Upper lobe of right lung (tissue), 1 donor: ENCODE data around the gene GRIA1. TPM values are rescaled to one million over a fixed set of nuclear protein-coding genes. Genes with fewer than 3 reads are reported as not detected.

Experiments used
- ATAC-seq: fragments of 200-7000 bp; cut with Tn5 transposase; one replicate; pipeline ENCODE4 v1.9.1; 2020; ENCODE audit warnings: mild to moderate bottlenecking, moderate library complexity
- DNase-seq: peaks from one replicate; pipeline ENCODE4 v3.0.0-alpha.2; 2020
- H3K27ac ChIP-seq: fragments of 200-600 bp; one replicate; pipeline ENCODE4 v1.8.0; 2022
- H3K27me3 ChIP-seq: fragments of 200-600 bp; one replicate; pipeline ENCODE4 v1.8.0; 2022; ENCODE audit warnings: mild to moderate bottlenecking
- H3K36me3 ChIP-seq: fragments of 200-600 bp; one replicate; pipeline ENCODE4 v1.8.0; 2022
- H3K4me1 ChIP-seq: fragments of 200-600 bp; one replicate; pipeline ENCODE4 v1.8.0; 2022
- H3K4me3 ChIP-seq: fragments of 200-600 bp; one replicate; pipeline ENCODE4 v1.8.0; 2022; ENCODE audit warnings: mild to moderate bottlenecking
- H3K9me3 ChIP-seq: fragments of 200-600 bp; one replicate; pipeline ENCODE4 v1.8.0; 2022
- intact Hi-C: fragments of 100-400 bp; cut with DNase I; formaldehyde crosslinking; loops from one replicate; pipeline ENCODE4 v1.11.0; 2022
- total RNA-seq: library from RNA; stranded (reverse); fragmentation: NEBNext Ultra II Directional; extraction: Animal tissue kit (Norgen Biotek cat#: 25700); gene quantifications from one replicate; pipeline ENCODE4 v1.2.1, GENCODE V29; 2021
- TF ChIP-seq, protein P1 (sequence below): fragments of 200-600 bp; IDR thresholded peaks from one replicate; pipeline ENCODE4 v1.8.0; 2022; ENCODE audit warnings: antibody characterized with exemption
- donor health status: DM: no; HTN: yes; CAD: no; lungs with severe emphysema.

The GRIA1 gene
- total RNA-seq, 1 donor from 2014 or later = 21.9 TPM

DNA sequence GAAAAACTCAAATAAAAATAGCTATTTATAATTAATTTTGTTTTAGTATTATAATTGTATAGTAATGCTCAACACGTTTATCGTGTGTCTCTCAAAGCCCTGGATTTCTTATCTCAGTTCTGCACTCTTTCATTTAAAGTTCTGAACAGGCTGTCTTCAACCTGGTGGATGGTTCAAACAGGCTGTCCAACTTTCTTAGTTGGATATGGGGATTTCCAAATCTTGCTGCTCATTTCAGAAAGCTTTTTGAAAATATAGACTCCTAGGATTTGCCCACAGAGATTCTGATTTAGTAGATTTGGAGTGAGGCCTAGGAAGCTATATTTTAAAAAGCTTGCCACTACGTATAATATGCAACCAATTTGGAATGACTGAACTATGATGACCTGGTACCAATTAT lies 120.3 kb downstream of the GRIA1 start:
- intact Hi-C loops = no loop called here
- TF ChIP-seq, protein P1, sequence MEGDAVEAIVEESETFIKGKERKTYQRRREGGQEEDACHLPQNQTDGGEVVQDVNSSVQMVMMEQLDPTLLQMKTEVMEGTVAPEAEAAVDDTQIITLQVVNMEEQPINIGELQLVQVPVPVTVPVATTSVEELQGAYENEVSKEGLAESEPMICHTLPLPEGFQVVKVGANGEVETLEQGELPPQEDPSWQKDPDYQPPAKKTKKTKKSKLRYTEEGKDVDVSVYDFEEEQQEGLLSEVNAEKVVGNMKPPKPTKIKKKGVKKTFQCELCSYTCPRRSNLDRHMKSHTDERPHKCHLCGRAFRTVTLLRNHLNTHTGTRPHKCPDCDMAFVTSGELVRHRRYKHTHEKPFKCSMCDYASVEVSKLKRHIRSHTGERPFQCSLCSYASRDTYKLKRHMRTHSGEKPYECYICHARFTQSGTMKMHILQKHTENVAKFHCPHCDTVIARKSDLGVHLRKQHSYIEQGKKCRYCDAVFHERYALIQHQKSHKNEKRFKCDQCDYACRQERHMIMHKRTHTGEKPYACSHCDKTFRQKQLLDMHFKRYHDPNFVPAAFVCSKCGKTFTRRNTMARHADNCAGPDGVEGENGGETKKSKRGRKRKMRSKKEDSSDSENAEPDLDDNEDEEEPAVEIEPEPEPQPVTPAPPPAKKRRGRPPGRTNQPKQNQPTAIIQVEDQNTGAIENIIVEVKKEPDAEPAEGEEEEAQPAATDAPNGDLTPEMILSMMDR = no peak
- H3K4me1 ChIP-seq = no peaks in the 10 kb centered on the region
- no peaks in the 10 kb centered on the region for H3K27me3 ChIP-seq
- H3K27ac ChIP-seq = no peak overlapping the region
- no peak overlapping the region for H3K4me3 ChIP-seq
- no peak for DNase-seq
- no peak for ATAC-seq
- no peaks in the 10 kb centered on the region for H3K9me3 ChIP-seq
- H3K36me3 ChIP-seq = no peaks in the 10 kb centered on the region

DNA sequence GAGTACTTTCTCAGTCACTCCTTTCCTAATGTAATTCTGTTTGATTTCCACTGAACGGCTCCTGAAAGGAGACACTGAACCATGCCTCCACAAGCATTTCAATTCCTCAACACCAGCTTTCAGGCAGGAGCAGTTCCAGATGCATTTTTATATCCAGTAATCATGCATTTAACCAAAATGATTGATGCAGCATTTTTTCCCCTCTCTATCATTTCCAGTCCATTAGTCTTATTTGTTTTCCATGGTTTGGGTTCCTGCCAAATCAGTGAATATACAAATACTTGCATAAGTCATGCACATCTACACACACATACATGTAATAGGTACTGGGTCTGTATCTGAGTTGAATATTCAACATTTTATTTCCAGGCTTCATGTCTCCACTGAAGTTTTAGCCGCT lies 122.7 kb downstream of the GRIA1 start:
- Histone ChIP-seq H3K36me3 (no peaks in the 10 kb centered on the region), H3K4me1 (no peaks in the 10 kb centered on the region), H3K27ac (no peak overlapping the region), H3K27me3 (no peaks in the 10 kb centered on the region), H3K9me3 (no peaks in the 10 kb centered on the region), H3K4me3 (no peak overlapping the region)
- no peak for ATAC-seq
- DNase-seq = no peak
- intact Hi-C loops = no loop called here
- TF ChIP-seq, protein P1 = no peak

DNA sequence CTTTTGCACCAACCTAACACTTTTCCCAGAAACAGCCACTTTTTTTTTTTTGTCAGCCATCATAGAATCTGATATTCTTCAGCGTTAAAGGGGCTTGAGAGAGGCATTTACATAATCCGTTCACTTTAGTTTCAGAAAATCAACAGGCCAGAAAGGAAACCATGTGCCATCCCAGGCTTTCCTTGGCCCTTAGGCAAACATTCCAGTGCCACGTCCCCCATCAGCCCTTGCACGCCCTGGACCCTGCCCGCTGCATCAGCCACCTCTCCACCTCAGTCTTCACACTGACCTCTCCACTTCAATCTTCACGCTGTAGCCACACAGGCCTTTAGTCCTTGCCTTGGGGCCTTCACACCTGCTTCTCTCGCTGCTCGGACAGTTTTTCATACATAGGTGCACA lies 123.2 kb downstream of the GRIA1 start:
- Histone ChIP-seq H3K9me3 (no peaks in the 10 kb centered on the region), H3K4me1 (no peaks in the 10 kb centered on the region), H3K27me3 (no peaks in the 10 kb centered on the region), H3K27ac (no peak overlapping the region), H3K4me3 (no peak overlapping the region), H3K36me3 (no peaks in the 10 kb centered on the region)
- intact Hi-C loops = no loop called here
- TF ChIP-seq, protein P1 = no peak
- ATAC-seq = no peak
- no peak for DNase-seq

DNA sequence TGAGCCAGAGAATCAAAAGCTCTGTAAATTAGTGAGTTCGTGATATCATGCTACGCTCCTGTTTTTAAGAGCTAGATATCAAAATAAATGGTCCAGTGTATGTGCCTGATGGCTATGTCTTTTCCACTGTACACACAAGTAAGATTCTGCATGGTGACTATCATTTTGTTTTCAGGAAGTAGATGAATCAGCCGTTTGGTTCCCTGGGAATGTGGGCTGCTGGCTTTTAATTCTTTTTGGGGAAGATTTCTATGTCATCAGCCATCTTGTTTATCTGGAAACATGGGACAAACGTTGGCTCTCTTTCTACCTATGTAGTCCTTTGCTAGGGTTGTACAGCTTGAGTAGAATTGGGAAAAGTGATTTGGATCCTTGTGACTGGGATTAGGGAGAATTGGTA lies 126.7 kb downstream of the GRIA1 start:
- intact Hi-C loops = no loop called here
- ATAC-seq = no peak
- DNase-seq = no peak
- TF ChIP-seq, protein P1 = no peak
- Histone ChIP-seq H3K36me3 (no peaks in the 10 kb centered on the region), H3K9me3 (no peaks in the 10 kb centered on the region), H3K27me3 (no peaks in the 10 kb centered on the region), H3K4me1 (no peaks in the 10 kb centered on the region), H3K27ac (no peak overlapping the region), H3K4me3 (no peak overlapping the region)

DNA sequence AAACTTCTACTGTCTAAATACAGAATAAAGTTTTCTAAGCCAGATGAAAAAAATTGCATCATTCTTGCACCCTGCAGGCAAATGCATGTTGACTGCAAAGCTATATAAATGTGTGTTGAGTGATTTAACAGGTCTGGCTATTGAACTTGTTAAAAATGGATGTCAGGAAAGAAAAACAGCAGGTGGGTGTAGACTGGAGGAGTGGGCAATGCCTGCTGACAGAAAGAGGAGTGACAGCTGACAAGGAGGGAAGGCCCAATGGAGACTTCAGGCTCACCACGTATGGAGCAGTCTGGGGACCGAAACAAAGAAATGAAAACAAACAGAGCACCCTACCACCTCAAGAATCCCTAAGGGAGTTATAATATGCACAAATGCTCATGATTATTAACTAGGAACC lies 127.8 kb downstream of the GRIA1 start:
- no peak overlapping the region for H3K27ac ChIP-seq
- DNase-seq = no peak
- H3K27me3 ChIP-seq = no peaks in the 10 kb centered on the region
- intact Hi-C loops = no loop called here
- H3K36me3 ChIP-seq = no peaks in the 10 kb centered on the region
- ATAC-seq = no peak
- TF ChIP-seq, protein P1 = no peak
- H3K9me3 ChIP-seq = no peaks in the 10 kb centered on the region
- H3K4me1 ChIP-seq = no peaks in the 10 kb centered on the region
- H3K4me3 ChIP-seq = no peak overlapping the region

DNA sequence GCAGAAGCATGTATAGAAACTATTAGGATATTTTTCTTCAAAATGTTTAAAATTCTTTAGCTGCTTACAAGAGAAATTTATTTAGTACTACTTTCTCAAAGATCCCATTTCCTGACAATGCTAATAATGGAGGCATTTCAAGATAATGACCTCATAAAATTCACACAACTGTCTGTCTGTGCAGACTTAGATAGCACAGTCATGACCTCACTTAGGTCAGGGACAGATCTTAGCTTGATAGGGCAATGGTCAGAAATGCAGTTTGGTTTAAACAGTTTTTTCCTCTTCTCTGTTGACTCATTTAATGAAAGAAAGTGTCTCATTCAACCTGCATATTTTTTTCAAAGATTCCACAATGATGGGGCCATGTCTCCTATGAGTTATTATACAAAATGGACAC lies 128.4 kb downstream of the GRIA1 start:
- intact Hi-C loops = no loop called here
- Histone ChIP-seq H3K4me3 (no peak overlapping the region), H3K27me3 (no peaks in the 10 kb centered on the region), H3K27ac (no peak overlapping the region), H3K36me3 (no peaks in the 10 kb centered on the region), H3K4me1 (no peaks in the 10 kb centered on the region), H3K9me3 (no peaks in the 10 kb centered on the region)
- ATAC-seq (no peak), DNase-seq (no peak)
- TF ChIP-seq, protein P1 = no peak
